ENCODE data around the gene DLGAP1.
"Not testable (repeated sequence)": the region's sequence is repeated elsewhere in the genome, so short reads cannot be mapped to it uniquely, and the experiment has no call there.

The DLGAP1 gene

GRCh38 chr18:3495691-3496430 is 959.2 kb downstream of the DLGAP1 start:
- DNase-seq (ENCODE audit: low read depth), result no peak

GRCh38 chr18:3494569-3494968 is 960.5 kb downstream of the DLGAP1 start:
- no peak for DNase-seq (ENCODE audit: low read depth)

GRCh38 chr18:3494245-3494526 is 960.9 kb downstream of the DLGAP1 start:
- DNase-seq (ENCODE audit: low read depth), result no peak

GRCh38 chr18:3493501-3494244 is 961.4 kb downstream of the DLGAP1 start:
- no peak for DNase-seq (ENCODE audit: low read depth)

GRCh38 chr18:3492721-3493120 is 962.4 kb downstream of the DLGAP1 start:
- DNase-seq (ENCODE audit: low read depth), result no peak

GRCh38 chr18:3491981-3492555 is 963.0 kb downstream of the DLGAP1 start:
- DNase-seq (ENCODE audit: low read depth), result no peak

GRCh38 chr18:3489462-3489861 is 965.6 kb downstream of the DLGAP1 start:
- no peak for DNase-seq (ENCODE audit: low read depth)

- DNase-seq (ENCODE audit: low read depth), result no peak
Measured at GRCh38 chr18:3486512-3486911, 968.6 kb downstream of the DLGAP1 start.

GRCh38 chr18:3485153-3486149 is 969.7 kb downstream of the DLGAP1 start:
- DNase-seq (ENCODE audit: low read depth), result no peak

- DNase-seq (ENCODE audit: low read depth), result no peak
Measured at GRCh38 chr18:3482258-3482657, 972.8 kb downstream of the DLGAP1 start.

- DNase-seq (ENCODE audit: low read depth), result no peak
Measured at GRCh38 chr18:3481696-3482210, 973.4 kb downstream of the DLGAP1 start.

- DNase-seq (ENCODE audit: low read depth), result no peak
Measured at GRCh38 chr18:3480827-3481573, 974.1 kb downstream of the DLGAP1 start.

GRCh38 chr18:3479978-3480509 is 975.1 kb downstream of the DLGAP1 start:
- DNase-seq (ENCODE audit: low read depth), result no peak

- no peak for DNase-seq (ENCODE audit: low read depth)
Measured at GRCh38 chr18:3478262-3478978, 976.7 kb downstream of the DLGAP1 start.

- DNase-seq (ENCODE audit: low read depth), result no peak
Measured at GRCh38 chr18:3472681-3473544, 982.2 kb downstream of the DLGAP1 start.

GRCh38 chr18:3472121-3472520 is 983.0 kb downstream of the DLGAP1 start:
- not testable (repeated sequence) for DNase-seq (ENCODE audit: low read depth)

GRCh38 chr18:3471141-3471648 is 983.9 kb downstream of the DLGAP1 start:
- no peak for DNase-seq (ENCODE audit: low read depth)

GRCh38 chr18:3468833-3469232 is 986.3 kb downstream of the DLGAP1 start:
- DNase-seq (ENCODE audit: low read depth), result no peak

- DNase-seq (ENCODE audit: low read depth), result no peak
Measured at GRCh38 chr18:3468066-3468705, 986.9 kb downstream of the DLGAP1 start.
